ENCODE results near the gene SUPT20H. TPM values are rescaled to one million over a fixed set of nuclear protein-coding genes. Genes with fewer than 3 reads are reported as not detected.

SUPT20H gene
- total and polyA plus RNA-seq, 2 experiments from 2014 or later: 68.7 to 98.2 TPM

DNA sequence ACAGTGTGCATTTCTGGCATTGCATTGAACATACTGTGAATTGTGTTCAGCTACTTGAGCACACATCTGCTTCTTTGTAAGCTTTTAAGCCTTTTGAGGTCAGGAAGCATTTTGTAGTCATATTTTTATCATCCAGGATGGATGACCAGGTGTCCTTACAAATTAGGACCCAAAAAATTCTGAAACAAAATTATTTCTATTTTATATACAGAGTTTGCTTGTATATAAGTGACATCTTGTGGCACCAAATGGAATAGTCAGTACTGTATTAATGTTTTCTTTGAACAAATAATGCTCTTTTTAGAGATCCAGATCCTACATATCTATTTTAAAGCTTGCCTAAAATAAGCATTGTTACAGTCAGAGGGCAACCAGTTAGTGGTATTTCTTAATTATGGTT lies 9.5 kb upstream of the SUPT20H start:
- no peak for TF ChIP-seq NANOG (IDR thresholded peaks at IDR 0.05; ENCODE audit: borderline replicate concordance)
- no peak for TF ChIP-seq EZH2 (IDR thresholded peaks at IDR 0.05; ENCODE audit: low read depth, unreplicated experiment)
- TF ChIP-seq ZNF114 (CRISPR knock-in tag; IDR thresholded peaks at IDR 0.05): no peak
- no peak for TF ChIP-seq CREB1 (CRISPR knock-in tag; IDR thresholded peaks at IDR 0.05; ENCODE audit: low read depth)
- no peak for TF ChIP-seq ZNF331 (CRISPR knock-in tag; IDR thresholded peaks at IDR 0.05; ENCODE audit: low read depth)
- TF ChIP-seq, protein P1, sequence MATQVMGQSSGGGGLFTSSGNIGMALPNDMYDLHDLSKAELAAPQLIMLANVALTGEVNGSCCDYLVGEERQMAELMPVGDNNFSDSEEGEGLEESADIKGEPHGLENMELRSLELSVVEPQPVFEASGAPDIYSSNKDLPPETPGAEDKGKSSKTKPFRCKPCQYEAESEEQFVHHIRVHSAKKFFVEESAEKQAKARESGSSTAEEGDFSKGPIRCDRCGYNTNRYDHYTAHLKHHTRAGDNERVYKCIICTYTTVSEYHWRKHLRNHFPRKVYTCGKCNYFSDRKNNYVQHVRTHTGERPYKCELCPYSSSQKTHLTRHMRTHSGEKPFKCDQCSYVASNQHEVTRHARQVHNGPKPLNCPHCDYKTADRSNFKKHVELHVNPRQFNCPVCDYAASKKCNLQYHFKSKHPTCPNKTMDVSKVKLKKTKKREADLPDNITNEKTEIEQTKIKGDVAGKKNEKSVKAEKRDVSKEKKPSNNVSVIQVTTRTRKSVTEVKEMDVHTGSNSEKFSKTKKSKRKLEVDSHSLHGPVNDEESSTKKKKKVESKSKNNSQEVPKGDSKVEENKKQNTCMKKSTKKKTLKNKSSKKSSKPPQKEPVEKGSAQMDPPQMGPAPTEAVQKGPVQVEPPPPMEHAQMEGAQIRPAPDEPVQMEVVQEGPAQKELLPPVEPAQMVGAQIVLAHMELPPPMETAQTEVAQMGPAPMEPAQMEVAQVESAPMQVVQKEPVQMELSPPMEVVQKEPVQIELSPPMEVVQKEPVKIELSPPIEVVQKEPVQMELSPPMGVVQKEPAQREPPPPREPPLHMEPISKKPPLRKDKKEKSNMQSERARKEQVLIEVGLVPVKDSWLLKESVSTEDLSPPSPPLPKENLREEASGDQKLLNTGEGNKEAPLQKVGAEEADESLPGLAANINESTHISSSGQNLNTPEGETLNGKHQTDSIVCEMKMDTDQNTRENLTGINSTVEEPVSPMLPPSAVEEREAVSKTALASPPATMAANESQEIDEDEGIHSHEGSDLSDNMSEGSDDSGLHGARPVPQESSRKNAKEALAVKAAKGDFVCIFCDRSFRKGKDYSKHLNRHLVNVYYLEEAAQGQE (IDR thresholded peaks at IDR 0.05; ENCODE audit: unreplicated experiment): no peak
- TF ChIP-seq EZH2phosphoT487 (IDR thresholded peaks at IDR 0.05; ENCODE audit: unreplicated experiment): no peak
- TF ChIP-seq, protein P2, sequence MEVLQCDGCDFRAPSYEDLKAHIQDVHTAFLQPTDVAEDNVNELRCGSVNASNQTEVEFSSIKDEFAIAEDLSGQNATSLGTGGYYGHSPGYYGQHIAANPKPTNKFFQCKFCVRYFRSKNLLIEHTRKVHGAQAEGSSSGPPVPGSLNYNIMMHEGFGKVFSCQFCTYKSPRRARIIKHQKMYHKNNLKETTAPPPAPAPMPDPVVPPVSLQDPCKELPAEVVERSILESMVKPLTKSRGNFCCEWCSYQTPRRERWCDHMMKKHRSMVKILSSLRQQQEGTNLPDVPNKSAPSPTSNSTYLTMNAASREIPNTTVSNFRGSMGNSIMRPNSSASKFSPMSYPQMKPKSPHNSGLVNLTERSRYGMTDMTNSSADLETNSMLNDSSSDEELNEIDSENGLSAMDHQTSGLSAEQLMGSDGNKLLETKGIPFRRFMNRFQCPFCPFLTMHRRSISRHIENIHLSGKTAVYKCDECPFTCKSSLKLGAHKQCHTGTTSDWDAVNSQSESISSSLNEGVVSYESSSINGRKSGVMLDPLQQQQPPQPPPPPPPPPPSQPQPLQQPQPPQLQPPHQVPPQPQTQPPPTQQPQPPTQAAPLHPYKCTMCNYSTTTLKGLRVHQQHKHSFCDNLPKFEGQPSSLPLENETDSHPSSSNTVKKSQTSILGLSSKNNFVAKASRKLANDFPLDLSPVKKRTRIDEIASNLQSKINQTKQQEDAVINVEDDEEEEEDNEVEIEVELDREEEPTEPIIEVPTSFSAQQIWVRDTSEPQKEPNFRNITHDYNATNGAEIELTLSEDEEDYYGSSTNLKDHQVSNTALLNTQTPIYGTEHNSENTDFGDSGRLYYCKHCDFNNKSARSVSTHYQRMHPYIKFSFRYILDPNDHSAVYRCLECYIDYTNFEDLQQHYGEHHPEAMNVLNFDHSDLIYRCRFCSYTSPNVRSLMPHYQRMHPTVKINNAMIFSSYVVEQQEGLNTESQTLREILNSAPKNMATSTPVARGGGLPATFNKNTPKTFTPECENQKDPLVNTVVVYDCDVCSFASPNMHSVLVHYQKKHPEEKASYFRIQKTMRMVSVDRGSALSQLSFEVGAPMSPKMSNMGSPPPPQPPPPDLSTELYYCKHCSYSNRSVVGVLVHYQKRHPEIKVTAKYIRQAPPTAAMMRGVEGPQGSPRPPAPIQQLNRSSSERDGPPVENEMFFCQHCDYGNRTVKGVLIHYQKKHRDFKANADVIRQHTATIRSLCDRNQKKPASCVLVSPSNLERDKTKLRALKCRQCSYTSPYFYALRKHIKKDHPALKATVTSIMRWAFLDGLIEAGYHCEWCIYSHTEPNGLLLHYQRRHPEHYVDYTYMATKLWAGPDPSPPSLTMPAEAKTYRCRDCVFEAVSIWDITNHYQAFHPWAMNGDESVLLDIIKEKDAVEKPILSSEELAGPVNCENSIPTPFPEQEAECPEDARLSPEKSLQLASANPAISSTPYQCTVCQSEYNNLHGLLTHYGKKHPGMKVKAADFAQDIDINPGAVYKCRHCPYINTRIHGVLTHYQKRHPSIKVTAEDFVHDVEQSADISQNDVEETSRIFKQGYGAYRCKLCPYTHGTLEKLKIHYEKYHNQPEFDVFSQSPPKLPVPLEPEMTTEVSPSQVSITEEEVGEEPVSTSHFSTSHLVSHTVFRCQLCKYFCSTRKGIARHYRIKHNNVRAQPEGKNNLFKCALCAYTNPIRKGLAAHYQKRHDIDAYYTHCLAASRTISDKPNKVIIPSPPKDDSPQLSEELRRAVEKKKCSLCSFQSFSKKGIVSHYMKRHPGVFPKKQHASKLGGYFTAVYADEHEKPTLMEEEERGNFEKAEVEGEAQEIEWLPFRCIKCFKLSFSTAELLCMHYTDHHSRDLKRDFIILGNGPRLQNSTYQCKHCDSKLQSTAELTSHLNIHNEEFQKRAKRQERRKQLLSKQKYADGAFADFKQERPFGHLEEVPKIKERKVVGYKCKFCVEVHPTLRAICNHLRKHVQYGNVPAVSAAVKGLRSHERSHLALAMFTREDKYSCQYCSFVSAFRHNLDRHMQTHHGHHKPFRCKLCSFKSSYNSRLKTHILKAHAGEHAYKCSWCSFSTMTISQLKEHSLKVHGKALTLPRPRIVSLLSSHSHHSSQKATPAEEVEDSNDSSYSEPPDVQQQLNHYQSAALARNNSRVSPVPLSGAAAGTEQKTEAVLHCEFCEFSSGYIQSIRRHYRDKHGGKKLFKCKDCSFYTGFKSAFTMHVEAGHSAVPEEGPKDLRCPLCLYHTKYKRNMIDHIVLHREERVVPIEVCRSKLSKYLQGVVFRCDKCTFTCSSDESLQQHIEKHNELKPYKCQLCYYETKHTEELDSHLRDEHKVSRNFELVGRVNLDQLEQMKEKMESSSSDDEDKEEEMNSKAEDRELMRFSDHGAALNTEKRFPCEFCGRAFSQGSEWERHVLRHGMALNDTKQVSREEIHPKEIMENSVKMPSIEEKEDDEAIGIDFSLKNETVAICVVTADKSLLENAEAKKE (CRISPR knock-in tag; IDR thresholded peaks at IDR 0.05): no peak
- TF ChIP-seq JUNB (IDR thresholded peaks at IDR 0.05; ENCODE audit: unreplicated experiment): no peak
- H3K9me2 ChIP-seq (ENCODE audit: insufficient read depth): no peaks in the 10 kb centered on the region
- no peaks in the 10 kb centered on the region; the same call in 2 of the 3 replicates for H3K9me3 Mint-ChIP-seq
- DNase-seq (ENCODE audit: low spot score) (no peak), ATAC-seq (no peak)
- H3F3A ChIP-seq (replicated peaks; ENCODE audit: low read depth): no peaks in the 10 kb centered on the region
- no peak overlapping the region for H3K4me2 ChIP-seq
- H3K27me3 ChIP-seq (ENCODE audit: insufficient read depth): no peaks in the 10 kb centered on the region
- H3K79me2 ChIP-seq (replicated peaks; ENCODE audit: insufficient read depth): no peaks in the 10 kb centered on the region
- no peaks in the 10 kb centered on the region for H3K36me3 ChIP-seq (ENCODE audit: insufficient read depth)
- H3K27ac Mint-ChIP-seq: no peak overlapping the region
- no peak overlapping the region for H3K4me3 ChIP-seq
- peaks cover 12% of the 10 kb centered on the region for H3K4me1 Mint-ChIP-seq
- H3K36me3 Mint-ChIP-seq (ENCODE audit: low read depth): no peaks in the 10 kb centered on the region
- peaks cover 2% of the 10 kb centered on the region for H3K27me3 Mint-ChIP-seq (ENCODE audit: insufficient read depth, low read depth, poor library complexity)
- H2AFZ ChIP-seq: no peak overlapping the region
- H3K27ac ChIP-seq (ENCODE audit: low read depth): no peak overlapping the region
- H4K20me1 ChIP-seq (replicated peaks; ENCODE audit: insufficient read depth): no peaks in the 10 kb centered on the region
- no peak overlapping the region for H3K4me3 Mint-ChIP-seq
- peaks cover 12% of the 10 kb centered on the region; the same call in 1 of the 2 replicates for H3K4me1 ChIP-seq (ENCODE audit: insufficient read depth)
